ENCODE results near the gene PLD4.

DNA sequence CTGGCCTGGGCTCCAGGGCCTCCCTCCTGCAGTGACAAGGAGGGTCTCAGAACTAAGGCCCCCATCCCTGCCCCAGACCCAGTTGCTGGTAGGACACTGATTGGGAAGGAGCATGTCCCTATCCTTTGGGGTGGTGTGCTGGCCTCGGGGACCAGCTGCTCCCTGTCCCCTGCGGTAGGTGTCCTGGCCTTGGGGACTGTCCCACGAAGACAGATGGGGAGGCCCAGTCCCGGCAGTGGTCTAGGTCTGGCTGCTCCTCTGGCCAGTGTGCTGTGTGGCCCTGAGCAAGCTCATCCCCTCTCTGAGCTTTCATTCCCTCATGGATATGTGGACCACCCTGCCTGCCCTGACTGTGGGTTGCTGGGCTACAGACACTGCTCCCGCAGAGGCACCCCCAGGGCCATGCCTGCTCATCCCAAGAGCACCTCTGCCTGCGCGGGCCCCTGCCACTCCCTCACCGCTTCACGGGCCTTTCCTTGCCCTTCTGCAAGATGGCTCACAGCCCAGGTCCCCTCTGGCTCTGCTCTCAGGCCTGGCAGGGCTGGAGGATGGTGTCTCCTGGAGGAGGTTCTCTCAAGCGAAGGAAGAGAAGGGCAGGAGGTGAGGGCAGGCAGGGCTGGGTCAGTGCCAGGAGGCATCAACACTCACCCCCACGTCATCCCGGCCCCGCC is 41.0 kb downstream of the PLD4 start:
- TF ChIP-seq, protein P1, sequence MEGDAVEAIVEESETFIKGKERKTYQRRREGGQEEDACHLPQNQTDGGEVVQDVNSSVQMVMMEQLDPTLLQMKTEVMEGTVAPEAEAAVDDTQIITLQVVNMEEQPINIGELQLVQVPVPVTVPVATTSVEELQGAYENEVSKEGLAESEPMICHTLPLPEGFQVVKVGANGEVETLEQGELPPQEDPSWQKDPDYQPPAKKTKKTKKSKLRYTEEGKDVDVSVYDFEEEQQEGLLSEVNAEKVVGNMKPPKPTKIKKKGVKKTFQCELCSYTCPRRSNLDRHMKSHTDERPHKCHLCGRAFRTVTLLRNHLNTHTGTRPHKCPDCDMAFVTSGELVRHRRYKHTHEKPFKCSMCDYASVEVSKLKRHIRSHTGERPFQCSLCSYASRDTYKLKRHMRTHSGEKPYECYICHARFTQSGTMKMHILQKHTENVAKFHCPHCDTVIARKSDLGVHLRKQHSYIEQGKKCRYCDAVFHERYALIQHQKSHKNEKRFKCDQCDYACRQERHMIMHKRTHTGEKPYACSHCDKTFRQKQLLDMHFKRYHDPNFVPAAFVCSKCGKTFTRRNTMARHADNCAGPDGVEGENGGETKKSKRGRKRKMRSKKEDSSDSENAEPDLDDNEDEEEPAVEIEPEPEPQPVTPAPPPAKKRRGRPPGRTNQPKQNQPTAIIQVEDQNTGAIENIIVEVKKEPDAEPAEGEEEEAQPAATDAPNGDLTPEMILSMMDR (IDR thresholded peaks at IDR 0.05; ENCODE audit: poor library complexity) = no peak
- TF ChIP-seq EZH2phosphoT487 (IDR thresholded peaks at IDR 0.05; ENCODE audit: low read depth, severe bottlenecking, unreplicated experiment) = no peak
